IMR-90 (cell line): Measurements from ENCODE around the gene PPP2R1B. TPM values are rescaled to one million over a fixed set of nuclear protein-coding genes. Genes with fewer than 3 reads are reported as not detected.

Experiments used
- ATAC-seq: fragments of 200-7000 bp; cut with Tn5 transposase; 2 replicates; pipeline ENCODE4 v1.9.1; 2020; ENCODE audit warnings: low read depth, mild to moderate bottlenecking, moderate library complexity
- BruUV-seq: library from RNA; stranded (reverse); fragments of 400-500 nt; replicated peaks from 2 replicates; lab custom pipeline; 2021; lab: Mats Ljungman, UMichigan
- CTCF ChIA-PET: fragments of 300-600 bp; formaldehyde crosslinking; extraction: SDS; loops from one replicate; lab custom pipeline; 2021; ENCODE audit warnings: antibody characterized with exemption; lab: Yijun Ruan, JAX
- POLR2A ChIA-PET: fragments of 300-600 bp; sonication (Branson Sonifier 250); formaldehyde crosslinking; loops from one replicate; lab custom pipeline; 2022; ENCODE audit warnings: antibody characterized with exemption; ENCODE audit not compliant: unreplicated experiment; lab: Charles Lee
- DNase-seq: peaks from one replicate; pipeline ENCODE4 v3.0.0; 2013
- H2AFZ ChIP-seq: replicated peaks from 2 replicates; pipeline ENCODE3; 2013; ENCODE audit warnings: low read length, mild to moderate bottlenecking; ENCODE audit not compliant: poor library complexity
- H2AK5ac ChIP-seq: 2 replicates; pipeline ENCODE4 v1.6.1; 2013; ENCODE audit warnings: low read depth, low read length, inconsistent platforms
- H2AK9ac ChIP-seq: replicated peaks from 2 replicates; pipeline ENCODE3; 2013; ENCODE audit warnings: mild to moderate bottlenecking, low read depth, low read length, moderate library complexity; ENCODE audit not compliant: poor library complexity
- H2BK120ac ChIP-seq: 2 replicates; pipeline ENCODE4 v1.6.1; 2013; ENCODE audit warnings: low read depth, low read length, inconsistent platforms
- H2BK15ac ChIP-seq: 3 replicates; pipeline ENCODE4 v1.6.1; 2013; ENCODE audit warnings: low read depth, low read length, inconsistent platforms
- H2BK20ac ChIP-seq: 2 replicates; pipeline ENCODE4 v1.6.1; 2013; ENCODE audit warnings: low read depth, mild to moderate bottlenecking, inconsistent platforms, low read length, moderate library complexity
- H2BK5ac ChIP-seq: 2 replicates; pipeline ENCODE4 v1.6.1; 2013; ENCODE audit warnings: mild to moderate bottlenecking, low read depth, low read length, inconsistent platforms; ENCODE audit not compliant: poor library complexity, severe bottlenecking
- H3K14ac ChIP-seq: replicated peaks from 2 replicates; pipeline ENCODE4 v1.6.1; 2013; ENCODE audit warnings: low read depth, low read length, inconsistent platforms
- H3K18ac ChIP-seq: 2 replicates; pipeline ENCODE4 v1.6.1; 2013; ENCODE audit warnings: low read depth, low read length, control low read depth
- H3K23ac ChIP-seq: 2 replicates; pipeline ENCODE4 v1.6.1; 2013; ENCODE audit warnings: low read depth, low read length, inconsistent platforms
- H3K27ac ChIP-seq: 2 replicates; pipeline ENCODE4 v1.5.1; 2013; ENCODE audit warnings: mild to moderate bottlenecking, control low read depth, low read length; ENCODE audit not compliant: insufficient read depth
- H3K27me3 ChIP-seq: 2 replicates; pipeline ENCODE4 v1.6.1; 2013; ENCODE audit warnings: low read length; ENCODE audit not compliant: control insufficient read depth, insufficient read depth
- H3K36me3 ChIP-seq: 2 replicates; pipeline ENCODE4 v1.6.1; 2013; ENCODE audit warnings: low read length, mixed read lengths; ENCODE audit not compliant: control insufficient read depth, insufficient read depth
- H3K4ac ChIP-seq: 2 replicates; pipeline ENCODE4 v1.6.1; 2013; ENCODE audit warnings: low read depth, low read length, inconsistent platforms
- H3K4me1 ChIP-seq: 2 replicates; pipeline ENCODE4 v1.6.1; 2013; ENCODE audit warnings: low read length, mixed read lengths; ENCODE audit not compliant: control insufficient read depth, insufficient read depth
- H3K4me2 ChIP-seq: 2 replicates; pipeline ENCODE4 v1.6.1; 2013; ENCODE audit warnings: low read depth, mild to moderate bottlenecking, control low read depth, low read length, moderate library complexity
- H3K4me3 ChIP-seq: 2 replicates; pipeline ENCODE4 v1.5.1; 2013; ENCODE audit warnings: low read depth, mild to moderate bottlenecking, control low read depth, low read length, moderate library complexity; ENCODE audit not compliant: insufficient read depth
- H3K56ac ChIP-seq: 2 replicates; pipeline ENCODE4 v1.6.1; 2013; ENCODE audit warnings: low read length, inconsistent platforms; ENCODE audit not compliant: insufficient read depth; ENCODE audit errors: extremely low read depth
- H3K79me1 ChIP-seq, 2 experiments: 2 replicates each; pipeline ENCODE4 v1.6.1; 2013; ENCODE audit warnings: low read length in 2 of 2, inconsistent platforms in 1 of 2, low read depth in 1 of 2
- H3K9ac ChIP-seq: 2 replicates; pipeline ENCODE4 v1.6.1; 2013; ENCODE audit warnings: low read depth, low read length, control low read depth
- H3K9me1 ChIP-seq: 2 replicates; pipeline ENCODE4 v1.6.1; 2013; ENCODE audit warnings: low read length, inconsistent platforms; ENCODE audit not compliant: insufficient read depth
- H3K9me3 ChIP-seq: 2 replicates; pipeline ENCODE4 v1.6.1; 2013; ENCODE audit warnings: low read length; ENCODE audit not compliant: control insufficient read depth, insufficient read depth
- H4K20me1 ChIP-seq: 2 replicates; pipeline ENCODE4 v1.6.1; 2013; ENCODE audit warnings: low read length, inconsistent platforms; ENCODE audit not compliant: insufficient read depth
- H4K5ac ChIP-seq: 2 replicates; pipeline ENCODE4 v1.6.1; 2013; ENCODE audit warnings: mild to moderate bottlenecking, low read depth, low read length, control low read depth
- H4K8ac ChIP-seq, 2 experiments: 2 replicates each; pipeline ENCODE4 v1.6.1; 2013; ENCODE audit warnings: low read depth in 2 of 2, low read length in 2 of 2, control low read depth in 1 of 2, inconsistent platforms in 1 of 2
- H4K91ac ChIP-seq: 2 replicates; pipeline ENCODE4 v1.6.1; 2013; ENCODE audit warnings: low read depth, low read length, inconsistent platforms; ENCODE audit not compliant: insufficient read depth
- BHLHE40 ChIP-seq: fragments of 150-350 bp; IDR thresholded peaks from 2 replicates; pipeline ENCODE4 v1.6.1; 2016; ENCODE audit warnings: mild to moderate bottlenecking, low read depth, low read length
- CHD1 ChIP-seq: IDR thresholded peaks from 2 replicates; pipeline ENCODE4 v1.6.1; 2012; ENCODE audit warnings: low read depth, low read length, improper control_type of control experiment
- FOS ChIP-seq: fragments of 150-350 bp; IDR thresholded peaks from 2 replicates; pipeline ENCODE4 v1.6.1; 2016; ENCODE audit warnings: low read depth, low read length
- MAFK ChIP-seq: IDR thresholded peaks from 2 replicates; pipeline ENCODE4 v1.6.1; 2012; ENCODE audit warnings: low read depth, low read length, improper control_type of control experiment
- MXI1 ChIP-seq: IDR thresholded peaks from 2 replicates; pipeline ENCODE4 v1.6.1; 2012; ENCODE audit warnings: low read depth, mild to moderate bottlenecking, low read length, moderate library complexity, borderline replicate concordance
- POLR2A ChIP-seq: IDR thresholded peaks from 2 replicates; pipeline ENCODE4 v1.6.1; 2012; ENCODE audit warnings: mild to moderate bottlenecking, low read depth, low read length
- RAD21 ChIP-seq: IDR thresholded peaks from 2 replicates; pipeline ENCODE4 v1.6.1; 2012; ENCODE audit warnings: low read length, improper control_type of control experiment
- RFX5 ChIP-seq: IDR thresholded peaks from 2 replicates; pipeline ENCODE4 v1.8.0; 2012; ENCODE audit warnings: low read depth, mild to moderate bottlenecking, low read length, moderate library complexity
- SMC3 ChIP-seq: fragments of 150-350 bp; IDR thresholded peaks from 2 replicates; pipeline ENCODE4 v1.6.1; 2016; ENCODE audit warnings: low read depth, mild to moderate bottlenecking, antibody characterized with exemption, low read length, moderate library complexity
- USF2 ChIP-seq: fragments of 150-350 bp; IDR thresholded peaks from 2 replicates; pipeline ENCODE4 v1.6.1; 2017; ENCODE audit warnings: mild to moderate bottlenecking, antibody characterized with exemption, low read length, low read depth
- WGBS, 2 experiments: methylation state at CpG; one replicate each; pipeline versions ENCODE4 v1.1.5 to v1.1.7; 2013; ENCODE audit warnings: missing lambda C conversion rate in 2 of 2; ENCODE audit not compliant: insufficient read length in 1 of 2; ENCODE audit errors: extremely low coverage in 2 of 2; 5-methylcytosine and 5-hydroxymethylcytosine counted together
- dilution Hi-C: fragments of 300-500 bp; cut with HindIII; formaldehyde crosslinking; loops from one replicate; pipeline ENCODE4 v1.14.3; 2018; ENCODE audit warnings: low sequenced_read_pairs; ENCODE audit not compliant: unreplicated experiment
- in situ Hi-C: fragments of 300-500 bp; cut with MboI; formaldehyde crosslinking; loops from 3 replicates; pipeline ENCODE4 v1.14.3; 2019; ENCODE audit warnings: low sequenced_read_pairs, inconsistent platforms, mixed read lengths
- intact Hi-C: fragments of 100-400 bp; cut with micrococcal nuclease; formaldehyde crosslinking; loops from 2 replicates; pipeline ENCODE4 v1.10.0; 2022
- polyA plus RNA-seq, 3 experiments: library from polyadenylated mRNA; depleted of rRNA; stranded (reverse); fragments of >200 nt; gene quantifications; 2 replicates each; pipeline ENCODE4 v1.2.3, GENCODE V29; 2012; ENCODE audit warnings: low replicate concordance in 1 of 3
- total RNA-seq: library from RNA; depleted of rRNA; stranded (reverse); fragments of >200 nt; gene quantifications from 2 replicates; pipeline ENCODE4 v1.2.3, GENCODE V29; 2012

PPP2R1B gene
- total and polyA plus RNA-seq, 2 of the 4 experiments (the other 2 are of a cell fraction): 23.0 to 62.9 TPM

- Histone ChIP-seq H3K23ac (no peak overlapping the region), H4K91ac (no peak overlapping the region), H3K14ac (no peak overlapping the region), H3K4me3 (no peak overlapping the region), H3K4me1 (peaks cover 13% of the 10 kb centered on the region), H2AK9ac (no peak overlapping the region), H4K8ac (no peak overlapping the region), H3K27me3 (no peaks in the 10 kb centered on the region), H3K4me2 (no peak overlapping the region), H3K9ac (no peak overlapping the region), H2BK20ac (no peak overlapping the region), H3K27ac (no peak overlapping the region), H2AK5ac (no peak overlapping the region), H3K56ac (no peak overlapping the region), H2BK5ac (no peak overlapping the region), H3K18ac (no peak overlapping the region), H3K9me1 (peaks cover 12% of the 10 kb centered on the region), H3K4ac (no peak overlapping the region), H2BK15ac (no peak overlapping the region), H3K9me3 (no peaks in the 10 kb centered on the region), H3K79me1 (peaks cover 24 to 46% of the 10 kb centered on the region in 2 experiments), H4K5ac (no peak overlapping the region), H4K20me1 (no peaks in the 10 kb centered on the region), H3K36me3 (peaks cover 24% of the 10 kb centered on the region), H2BK120ac (no peak overlapping the region), H2AFZ (no peak overlapping the region)
- WGBS, 2 experiments: 93% methylated on average over 2 of the region's 5 CpGs; no CpG with 5 or more reads in 1 of the 2 experiments
- in situ Hi-C loops (no loop called here), intact Hi-C loops (loop anchor here (5.0 kb wide), 1 partner anchor 47 kb away; no protein-coding TSS in a partner anchor), dilution Hi-C loops (no loop called here)
- DNase-seq: no peak
- POLR2A ChIA-PET: interaction anchor here (0.6 kb wide), 1 partner anchor 20 kb away, joined by 4 read pairs; no protein-coding TSS in a partner anchor
- CTCF ChIA-PET: no interaction called here
- no TSS peak for BruUV-seq
- TF ChIP-seq BHLHE40 (no peak), SMC3 (no peak), MXI1 (no peak), MAFK (no peak), RFX5 (no peak), POLR2A (no peak), CHD1 (no peak), RAD21 (no peak), FOS (no peak), USF2 (no peak)
- ATAC-seq: no peak
Measured at GRCh38 chr11:111715142-111715816, 50.9 kb downstream of the PPP2R1B start.
